ENCODE data around the gene ANKRD53.

DNA sequence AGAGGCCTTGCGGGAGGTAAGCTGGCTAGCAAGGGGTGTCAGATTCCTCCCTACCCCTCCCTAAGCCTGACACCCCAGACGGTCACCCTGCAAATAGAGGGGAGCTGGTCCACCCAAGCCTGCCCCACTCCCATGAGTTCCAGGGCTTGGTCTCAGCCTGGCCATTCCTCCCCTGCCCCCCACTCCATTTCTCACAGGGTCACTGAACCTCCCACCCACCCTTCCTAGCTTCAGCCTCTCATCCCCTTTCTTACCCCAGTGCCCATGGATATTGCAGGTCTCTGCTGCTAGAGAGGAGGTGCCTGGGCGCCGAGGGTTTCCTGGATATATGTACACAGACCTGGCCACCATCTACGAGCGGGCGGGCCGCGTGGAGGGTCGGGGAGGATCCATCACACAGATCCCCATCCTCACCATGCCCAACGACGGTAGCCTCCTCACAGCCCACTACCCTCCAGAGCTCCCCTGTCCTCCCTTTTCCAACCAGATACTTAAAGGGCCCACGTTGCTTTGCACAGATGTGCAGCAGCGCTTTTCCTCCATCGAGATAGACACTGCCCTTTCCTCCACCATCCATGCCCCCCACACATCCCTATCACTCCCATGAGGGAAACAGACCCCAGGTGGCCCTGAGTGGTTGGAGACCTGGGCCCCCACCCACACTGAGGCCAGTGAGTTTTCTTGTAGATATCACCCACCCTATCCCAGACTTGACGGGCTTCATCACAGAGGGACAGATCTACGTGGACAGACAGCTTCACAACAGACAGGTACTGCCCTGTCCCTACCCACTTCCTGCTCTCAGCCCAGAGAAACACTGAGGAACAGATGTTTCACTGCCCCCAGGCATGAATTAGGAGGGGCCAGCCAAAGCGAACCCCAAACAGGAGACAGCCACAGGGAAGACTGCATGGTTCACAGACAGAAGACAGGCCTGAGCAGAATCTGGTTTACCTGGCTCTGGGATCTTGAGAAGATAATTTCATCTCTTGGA, 15.2 kb upstream of the ANKRD53 start:
- TF ChIP-seq ZFP3 (CRISPR knock-in tag; IDR thresholded peaks at IDR 0.05), result no peak
- TF ChIP-seq ARNTL (CRISPR knock-in tag; IDR thresholded peaks at IDR 0.05; ENCODE audit: borderline replicate concordance, low read depth), result no peak
- TF ChIP-seq ZNF70 (CRISPR knock-in tag; IDR thresholded peaks at IDR 0.05), result no peak
- no peak for TF ChIP-seq ZNF565 (CRISPR knock-in tag; conservative IDR thresholded peaks at IDR 0.05; ENCODE audit: low read depth)
- TF ChIP-seq, protein P1, sequence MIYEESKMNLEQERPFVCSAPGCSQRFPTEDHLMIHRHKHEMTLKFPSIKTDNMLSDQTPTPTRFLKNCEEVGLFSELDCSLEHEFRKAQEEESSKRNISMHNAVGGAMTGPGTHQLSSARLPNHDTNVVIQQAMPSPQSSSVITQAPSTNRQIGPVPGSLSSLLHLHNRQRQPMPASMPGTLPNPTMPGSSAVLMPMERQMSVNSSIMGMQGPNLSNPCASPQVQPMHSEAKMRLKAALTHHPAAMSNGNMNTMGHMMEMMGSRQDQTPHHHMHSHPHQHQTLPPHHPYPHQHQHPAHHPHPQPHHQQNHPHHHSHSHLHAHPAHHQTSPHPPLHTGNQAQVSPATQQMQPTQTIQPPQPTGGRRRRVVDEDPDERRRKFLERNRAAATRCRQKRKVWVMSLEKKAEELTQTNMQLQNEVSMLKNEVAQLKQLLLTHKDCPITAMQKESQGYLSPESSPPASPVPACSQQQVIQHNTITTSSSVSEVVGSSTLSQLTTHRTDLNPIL (CRISPR knock-in tag; IDR thresholded peaks at IDR 0.05; ENCODE audit: low read depth), result no peak
- no peak for TF ChIP-seq ISL1 (CRISPR knock-in tag; IDR thresholded peaks at IDR 0.05)
- TF ChIP-seq, protein P2, sequence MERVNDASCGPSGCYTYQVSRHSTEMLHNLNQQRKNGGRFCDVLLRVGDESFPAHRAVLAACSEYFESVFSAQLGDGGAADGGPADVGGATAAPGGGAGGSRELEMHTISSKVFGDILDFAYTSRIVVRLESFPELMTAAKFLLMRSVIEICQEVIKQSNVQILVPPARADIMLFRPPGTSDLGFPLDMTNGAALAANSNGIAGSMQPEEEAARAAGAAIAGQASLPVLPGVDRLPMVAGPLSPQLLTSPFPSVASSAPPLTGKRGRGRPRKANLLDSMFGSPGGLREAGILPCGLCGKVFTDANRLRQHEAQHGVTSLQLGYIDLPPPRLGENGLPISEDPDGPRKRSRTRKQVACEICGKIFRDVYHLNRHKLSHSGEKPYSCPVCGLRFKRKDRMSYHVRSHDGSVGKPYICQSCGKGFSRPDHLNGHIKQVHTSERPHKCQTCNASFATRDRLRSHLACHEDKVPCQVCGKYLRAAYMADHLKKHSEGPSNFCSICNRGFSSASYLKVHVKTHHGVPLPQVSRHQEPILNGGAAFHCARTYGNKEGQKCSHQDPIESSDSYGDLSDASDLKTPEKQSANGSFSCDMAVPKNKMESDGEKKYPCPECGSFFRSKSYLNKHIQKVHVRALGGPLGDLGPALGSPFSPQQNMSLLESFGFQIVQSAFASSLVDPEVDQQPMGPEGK (CRISPR knock-in tag; IDR thresholded peaks at IDR 0.05; ENCODE audit: borderline replicate concordance), result no peak
- TF ChIP-seq BACH2 (CRISPR knock-in tag; IDR thresholded peaks at IDR 0.05; ENCODE audit: borderline replicate concordance), result no peak
- TF ChIP-seq RARB (CRISPR knock-in tag; IDR thresholded peaks at IDR 0.05), result no peak
- TF ChIP-seq SNAI2 (CRISPR knock-in tag; IDR thresholded peaks at IDR 0.05), result no peak
